Activated CD8-positive, alpha-beta memory T cell treated with anti-CD3 and anti-CD28 coated beads, Interleukin-2, amount 50 U/mL, for 1 hour (primary cell): Measurements from ENCODE around the gene SIM2.

Source experiments
- DNase-seq: peaks from one replicate; pipeline ENCODE4 v3.0.0-alpha.2; 2020; ENCODE audit errors: extremely low read depth

SIM2 gene

DNA sequence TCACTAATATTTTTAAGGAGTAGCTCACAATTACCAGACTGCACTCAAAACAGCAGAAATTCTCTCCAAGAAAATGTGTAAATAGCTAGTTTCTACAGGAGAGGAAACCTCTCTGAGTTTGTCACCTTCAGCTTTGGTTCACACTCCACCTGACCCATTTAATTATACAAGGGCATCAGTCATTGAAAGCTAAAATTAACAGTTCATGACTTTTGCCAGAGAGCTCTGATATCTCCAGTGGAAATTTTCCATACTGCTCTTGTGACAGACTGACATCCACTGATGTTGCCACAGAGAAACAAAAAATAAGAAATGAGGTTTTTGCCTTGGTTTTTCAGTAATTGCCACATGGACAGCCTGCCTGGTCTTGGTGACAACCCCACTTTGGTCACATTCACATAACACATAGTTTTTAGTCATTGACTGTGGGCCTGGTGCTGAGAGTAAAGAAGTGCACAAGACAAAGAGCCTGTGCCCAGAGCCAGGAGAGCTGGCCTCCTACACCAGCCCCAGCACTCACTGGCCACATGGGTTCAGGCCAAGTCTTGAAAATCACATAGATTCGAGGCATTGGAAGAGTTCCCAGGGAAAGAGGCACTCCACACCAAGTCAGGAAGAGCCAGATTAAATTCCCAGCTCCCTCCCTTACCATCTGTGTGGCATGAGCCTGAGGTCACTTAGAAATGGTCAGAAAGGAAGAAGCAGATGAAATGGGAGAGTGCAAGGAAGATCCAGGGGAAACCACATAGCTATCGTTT is 13.8 kb upstream of the SIM2 start:
- no peak for DNase-seq

DNA sequence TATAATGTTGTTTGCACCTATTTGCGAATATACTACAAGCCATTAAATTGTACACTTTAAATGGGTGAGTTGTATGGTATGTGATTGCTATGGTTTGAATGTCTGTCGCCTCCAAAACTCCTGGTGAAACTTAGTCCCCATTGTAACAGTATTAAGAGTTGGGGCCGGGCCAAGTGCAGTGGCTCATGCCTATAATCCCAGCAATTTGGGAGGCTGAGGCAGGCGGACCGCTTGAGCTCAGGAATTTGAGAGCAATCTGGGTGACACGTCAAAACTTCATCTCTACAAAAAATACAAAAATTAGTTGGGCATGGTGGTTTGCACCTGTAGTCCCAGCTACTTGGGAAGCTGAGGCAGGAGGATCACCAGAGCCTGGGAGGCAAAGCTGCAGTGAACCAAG is 12.0 kb upstream of the SIM2 start:
- DNase-seq: no peak

DNA sequence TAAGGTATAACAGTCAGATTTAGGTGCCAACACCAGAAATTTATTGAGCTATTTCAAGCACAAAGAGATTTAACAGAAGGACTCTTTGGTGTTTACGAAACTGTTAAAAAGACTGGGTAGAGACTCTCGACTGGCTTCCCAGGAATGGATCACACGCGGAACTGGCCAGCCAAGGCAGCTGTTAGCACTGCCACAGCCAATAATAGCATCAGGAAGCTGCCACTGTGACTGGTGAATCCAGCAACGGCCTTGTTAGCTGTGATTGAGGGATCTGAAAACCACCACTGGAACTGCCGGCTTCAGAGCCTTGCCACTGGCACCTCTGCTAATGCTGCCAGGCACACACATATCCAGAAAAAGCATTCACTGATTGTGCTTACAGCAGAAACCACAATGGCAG is 10.6 kb upstream of the SIM2 start:
- DNase-seq: no peak

DNA sequence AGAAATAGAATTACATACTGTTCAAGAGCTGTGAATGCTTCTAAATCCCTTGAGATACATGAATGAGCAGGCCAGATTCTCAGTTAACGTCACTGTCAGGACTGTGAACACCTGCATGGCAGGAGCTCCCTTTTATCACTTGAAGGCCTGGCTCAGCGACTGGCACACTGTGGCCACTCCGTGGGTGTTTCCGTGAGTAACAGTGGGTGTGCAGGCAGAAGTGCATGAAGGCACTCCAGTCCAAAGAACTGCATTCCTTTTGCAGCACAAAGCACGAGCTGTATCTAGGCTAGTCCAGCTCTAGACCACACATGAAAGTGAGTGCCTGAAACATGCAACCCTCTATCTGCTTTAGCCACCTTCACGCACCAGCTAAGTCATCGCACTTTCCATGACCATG is 9.6 kb upstream of the SIM2 start:
- no peak for DNase-seq

DNA sequence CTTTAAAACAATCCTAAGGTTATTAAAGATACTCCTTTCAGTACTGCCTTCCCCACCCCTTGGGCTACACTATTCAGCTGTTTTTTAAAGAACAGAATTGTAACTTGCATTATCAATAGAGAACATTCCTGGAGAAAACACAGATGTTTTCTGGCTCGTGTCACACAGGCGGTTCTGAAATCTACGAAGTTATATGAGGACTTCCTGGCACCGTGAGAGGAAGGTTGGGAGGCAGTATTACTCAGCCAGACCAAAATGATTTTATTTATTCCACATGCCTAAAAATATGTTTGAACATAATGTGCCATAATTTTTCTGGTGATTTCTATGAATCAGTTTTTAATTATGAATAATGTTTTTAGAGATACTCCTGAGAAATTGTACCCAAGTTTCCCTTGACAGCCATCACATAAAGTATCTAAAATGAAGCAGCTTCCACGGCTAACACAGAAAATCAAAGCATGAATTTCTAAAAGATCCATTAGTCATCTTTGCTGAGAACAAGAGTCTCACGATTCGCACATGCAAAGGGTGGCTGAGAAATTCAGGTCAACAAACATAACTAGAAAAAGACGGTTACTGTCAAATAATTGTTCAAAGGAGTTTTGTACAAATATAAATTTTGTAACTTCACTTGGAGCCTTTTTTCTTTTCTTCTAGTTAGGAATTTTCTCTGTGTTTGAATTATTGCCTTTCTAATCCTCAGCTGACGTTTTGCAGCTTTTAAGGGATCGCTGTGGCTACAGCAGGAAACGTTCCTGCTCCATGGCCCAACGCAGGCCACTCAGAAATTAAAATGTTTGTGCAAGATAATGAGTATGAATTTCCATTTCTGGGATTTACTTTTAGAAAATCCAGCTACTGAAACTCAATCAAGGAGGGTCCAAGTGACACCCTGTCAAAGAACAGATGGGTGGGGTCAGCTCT is 8.0 kb upstream of the SIM2 start:
- no peak for DNase-seq

DNA sequence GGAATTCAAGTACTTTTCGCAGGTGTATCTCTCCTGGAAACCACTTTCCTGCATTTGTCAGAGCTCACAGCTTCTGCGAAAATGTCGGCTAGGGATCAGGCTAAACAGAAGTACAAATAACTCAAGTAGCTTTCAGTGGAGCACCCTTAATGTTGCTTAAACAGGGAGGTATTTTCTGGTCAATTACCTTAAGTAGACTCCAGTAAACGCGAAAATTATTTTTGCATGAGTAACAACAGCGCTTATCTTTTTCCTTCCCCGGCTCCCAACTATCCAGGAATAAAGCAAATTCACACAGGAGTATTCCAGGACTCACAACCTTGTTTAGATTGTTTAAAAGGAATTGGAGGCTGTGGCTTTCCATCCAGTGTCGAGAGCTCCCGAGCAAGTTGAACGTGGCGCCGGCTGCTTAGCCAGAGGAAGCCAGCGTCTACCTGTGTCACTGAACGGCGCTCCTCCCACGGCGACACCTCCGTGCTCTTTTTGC is 7.3 kb upstream of the SIM2 start:
- no peak for DNase-seq

DNA sequence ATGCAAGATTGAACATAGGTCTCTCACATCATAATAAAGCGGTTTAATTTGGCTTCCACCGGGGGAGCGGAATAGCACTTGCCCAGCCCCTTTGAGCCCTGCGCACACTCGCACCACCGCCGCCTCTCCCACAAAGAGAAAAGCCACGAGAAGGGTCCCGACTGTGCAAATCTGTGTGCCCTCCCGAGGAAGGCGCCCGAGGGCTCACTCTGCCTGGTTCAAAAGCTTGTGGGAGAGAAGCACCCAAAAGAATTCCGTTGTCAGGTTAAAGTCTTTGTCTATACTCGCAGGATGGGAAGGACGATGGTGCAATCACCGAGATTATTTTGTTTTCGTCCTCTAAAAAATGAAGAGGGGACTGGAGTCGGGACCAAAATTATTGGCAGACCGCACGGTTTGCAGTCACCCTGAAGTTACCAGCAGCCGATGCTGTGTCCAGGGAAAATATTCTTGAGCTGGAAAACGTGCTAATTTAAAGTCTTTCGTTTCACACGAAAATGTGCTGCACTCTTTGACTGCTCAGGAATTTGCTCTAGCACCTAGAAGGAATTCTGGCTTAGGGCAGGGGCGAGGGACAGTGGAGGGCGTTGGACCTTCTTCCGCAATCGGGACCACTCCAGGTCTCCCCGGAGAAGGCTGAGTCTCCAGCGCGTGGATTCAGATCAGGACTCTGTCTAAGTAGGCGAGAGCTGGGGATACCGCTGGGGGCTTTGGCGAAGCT is 6.6 kb upstream of the SIM2 start:
- DNase-seq: no peak

DNA sequence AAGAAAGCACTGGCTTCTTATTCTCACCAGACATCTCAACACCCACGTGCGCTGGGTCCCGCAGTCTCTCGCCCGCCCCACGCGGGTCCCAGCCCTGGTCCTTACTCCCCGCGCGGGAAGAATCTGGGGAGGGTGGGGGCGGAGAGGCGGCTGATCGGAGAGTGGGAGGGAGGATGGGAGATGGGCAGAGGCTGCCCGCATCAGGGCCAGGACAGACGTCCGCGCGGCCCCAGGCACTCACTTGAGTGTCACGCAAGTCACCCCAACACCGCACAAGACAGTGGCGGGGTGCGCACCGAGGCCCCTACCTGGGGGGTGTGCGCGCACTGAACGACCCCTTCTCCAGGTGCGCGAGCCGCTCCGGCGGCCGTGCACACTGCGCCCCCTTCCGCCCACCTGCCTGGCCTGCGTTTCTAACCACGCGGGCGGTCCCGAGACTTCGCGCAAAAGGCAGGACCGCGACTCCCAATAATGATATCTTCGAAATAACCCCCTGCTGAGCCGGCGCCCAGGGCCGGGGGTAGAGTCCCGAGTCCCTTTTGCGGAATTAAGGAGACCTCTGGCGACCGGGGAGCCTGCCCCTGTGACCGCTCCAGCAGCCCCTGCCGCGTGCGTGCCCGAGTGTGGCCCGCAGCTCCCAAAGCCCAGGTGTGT is 6.0 kb upstream of the SIM2 start:
- no peak for DNase-seq

DNA sequence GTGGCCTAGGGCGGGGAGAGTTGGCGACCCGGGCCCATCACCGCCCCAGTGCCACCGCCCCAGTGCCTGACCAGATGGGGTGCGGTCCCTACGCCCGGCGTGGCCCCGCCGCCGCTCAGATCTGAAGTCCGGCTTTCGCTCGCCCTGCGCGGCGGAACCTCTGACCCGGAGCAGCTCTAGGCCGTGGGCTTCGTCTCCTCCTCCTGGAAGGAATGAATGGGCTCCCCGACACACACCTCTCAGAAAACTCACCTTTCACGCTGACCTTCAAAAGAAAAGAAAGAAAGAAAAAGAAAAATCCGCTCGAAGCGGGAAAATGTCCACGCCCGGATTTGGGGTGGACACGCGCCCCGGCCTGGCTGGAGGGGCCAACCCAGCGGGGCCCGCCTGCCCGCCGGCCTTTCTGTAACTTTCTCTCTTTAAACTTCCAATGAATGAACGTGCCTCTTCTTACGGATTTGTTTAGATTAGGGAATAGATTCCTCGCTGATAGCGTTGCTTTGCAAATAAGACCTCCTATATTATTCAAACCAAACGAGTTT is 5.4 kb upstream of the SIM2 start:
- no peak for DNase-seq

DNA sequence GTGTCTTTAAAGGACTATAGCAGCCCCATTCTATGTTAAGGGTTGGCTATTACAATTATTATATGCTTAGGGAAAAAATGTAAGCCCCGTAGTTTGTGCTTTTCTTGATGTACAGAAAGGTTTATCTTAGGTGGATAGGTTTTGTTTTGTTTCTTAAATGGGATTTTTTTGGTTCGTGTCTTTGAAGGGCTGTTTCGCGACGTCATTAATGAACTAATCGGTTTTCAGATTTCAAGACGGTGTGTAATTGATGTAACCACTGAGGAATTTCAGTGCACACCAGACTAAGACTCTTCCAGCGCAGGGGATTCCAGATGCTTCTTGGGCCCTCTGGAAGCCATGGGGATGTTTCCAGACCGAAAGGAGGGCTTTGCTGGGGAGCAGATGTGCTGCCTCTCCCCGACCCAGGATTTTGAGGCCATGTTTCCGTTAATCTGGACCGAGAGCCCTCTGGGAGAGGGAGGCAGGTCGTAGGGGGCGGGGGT is 4.8 kb upstream of the SIM2 start:
- DNase-seq: no peak

DNA sequence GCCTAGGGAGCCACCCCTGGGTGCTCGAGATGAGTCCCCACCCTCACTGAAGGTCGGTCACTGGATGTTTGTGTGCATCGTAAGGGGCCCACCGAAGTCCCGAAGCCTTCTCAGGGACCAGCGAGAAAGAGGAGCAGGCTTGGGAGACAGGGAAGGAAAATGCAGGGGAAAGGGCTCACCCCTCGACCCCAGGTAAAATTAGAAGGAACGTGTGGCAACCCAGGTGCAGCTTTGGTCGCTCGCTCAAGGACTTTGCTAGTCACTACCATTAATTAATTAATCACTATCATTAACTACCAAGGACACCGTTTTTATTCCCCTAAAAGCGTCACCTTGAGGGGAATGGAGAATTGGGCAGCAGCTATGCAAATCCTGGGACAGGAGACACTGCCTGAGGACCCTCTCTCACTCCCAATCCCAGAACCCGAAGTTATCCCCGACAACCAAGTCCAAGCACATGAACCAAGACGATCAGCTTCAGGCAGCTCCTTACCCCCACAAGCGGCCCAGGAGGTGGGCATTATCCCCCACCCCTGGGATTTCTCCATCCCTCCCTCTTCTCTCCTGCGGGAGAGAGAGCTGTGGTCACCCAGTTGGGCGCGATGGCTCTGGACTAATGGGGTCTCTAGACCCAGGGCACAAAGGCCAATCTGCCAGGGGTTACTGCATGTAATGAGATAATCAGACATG is 4.2 kb upstream of the SIM2 start:
- no peak for DNase-seq

DNA sequence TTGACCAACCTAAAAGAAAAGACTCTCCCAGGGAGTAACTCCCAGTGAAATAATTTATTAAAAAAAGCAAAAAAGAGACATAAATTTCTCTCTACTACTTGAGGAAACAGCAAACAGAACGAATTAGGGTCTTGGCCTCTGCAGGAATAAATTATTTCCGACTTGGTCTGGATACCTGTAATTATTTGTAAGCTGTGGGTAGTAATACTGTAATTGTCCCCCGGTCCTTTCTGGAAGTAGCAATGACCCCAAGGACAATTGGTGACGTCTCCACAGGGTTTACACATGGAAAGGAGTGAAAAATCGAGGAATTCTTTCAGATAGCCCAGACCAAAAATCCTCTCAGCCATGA is 3.7 kb upstream of the SIM2 start:
- no peak for DNase-seq

DNA sequence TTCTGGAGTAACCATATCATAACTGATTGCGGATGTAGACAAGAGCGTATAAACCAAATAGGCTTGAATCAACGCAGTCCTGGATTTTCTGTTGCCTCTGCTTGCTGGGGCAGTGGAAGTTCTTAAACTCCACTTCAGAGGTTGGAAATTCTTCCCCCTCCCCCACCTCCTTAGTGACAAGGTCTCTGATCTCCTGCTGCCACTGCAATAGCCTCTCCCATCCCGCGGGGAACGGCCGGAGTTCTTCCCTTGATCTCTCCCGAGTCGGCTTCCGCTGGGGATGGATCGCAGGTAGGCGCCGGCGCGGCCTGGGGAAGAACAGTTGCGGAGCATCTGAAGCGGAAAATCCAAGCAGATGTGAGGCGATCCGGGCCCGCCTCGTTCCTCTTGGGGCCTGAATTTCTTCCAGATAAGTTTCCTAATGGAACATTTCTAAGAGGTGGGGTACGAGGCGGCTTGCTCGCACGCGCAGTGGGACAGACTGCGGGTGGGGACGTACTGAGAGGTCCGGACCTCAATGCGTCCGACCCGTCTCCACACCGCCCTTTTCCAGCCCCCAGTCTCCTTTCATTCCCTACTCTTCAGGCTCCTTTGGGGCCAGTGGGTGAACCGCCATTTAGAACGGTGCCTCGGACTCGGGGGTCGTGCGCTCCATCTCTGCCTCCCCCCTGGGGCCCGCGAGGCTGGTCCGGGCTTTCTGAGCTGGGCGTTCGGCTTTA is 3.1 kb upstream of the SIM2 start:
- no peak for DNase-seq

DNA sequence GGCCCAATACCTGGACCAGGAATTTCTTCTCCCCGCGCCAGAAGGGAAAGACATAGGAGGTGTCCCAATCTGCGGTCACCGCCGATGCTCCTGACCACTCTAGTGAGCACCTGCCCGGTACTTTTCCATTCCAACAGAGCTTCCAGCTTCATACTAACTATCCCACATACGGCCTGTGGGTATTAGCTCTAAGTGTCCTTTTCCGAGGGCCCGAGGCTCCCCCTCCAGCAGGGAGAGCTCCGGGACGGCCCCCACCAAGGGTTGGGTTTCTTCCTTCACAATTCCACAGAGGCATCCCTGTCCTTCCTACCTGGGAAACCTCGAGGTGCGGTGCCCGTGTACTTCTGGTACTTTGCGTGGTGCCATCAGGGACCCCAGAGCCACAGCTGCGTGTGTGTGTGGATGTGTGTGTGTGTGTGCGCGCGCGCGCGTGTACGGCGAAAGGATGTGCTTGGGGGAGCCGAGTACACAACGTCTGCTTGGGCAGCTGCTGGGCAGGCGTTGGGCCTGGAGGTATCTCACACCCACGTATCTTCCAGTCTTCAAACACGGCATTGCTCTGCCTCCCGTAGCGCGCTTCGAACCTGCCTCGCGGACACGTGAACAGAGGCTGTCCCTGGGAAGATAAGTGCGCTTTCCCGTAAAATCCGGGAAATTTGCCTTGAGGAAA is 2.4 kb upstream of the SIM2 start:
- DNase-seq: no peak

DNA sequence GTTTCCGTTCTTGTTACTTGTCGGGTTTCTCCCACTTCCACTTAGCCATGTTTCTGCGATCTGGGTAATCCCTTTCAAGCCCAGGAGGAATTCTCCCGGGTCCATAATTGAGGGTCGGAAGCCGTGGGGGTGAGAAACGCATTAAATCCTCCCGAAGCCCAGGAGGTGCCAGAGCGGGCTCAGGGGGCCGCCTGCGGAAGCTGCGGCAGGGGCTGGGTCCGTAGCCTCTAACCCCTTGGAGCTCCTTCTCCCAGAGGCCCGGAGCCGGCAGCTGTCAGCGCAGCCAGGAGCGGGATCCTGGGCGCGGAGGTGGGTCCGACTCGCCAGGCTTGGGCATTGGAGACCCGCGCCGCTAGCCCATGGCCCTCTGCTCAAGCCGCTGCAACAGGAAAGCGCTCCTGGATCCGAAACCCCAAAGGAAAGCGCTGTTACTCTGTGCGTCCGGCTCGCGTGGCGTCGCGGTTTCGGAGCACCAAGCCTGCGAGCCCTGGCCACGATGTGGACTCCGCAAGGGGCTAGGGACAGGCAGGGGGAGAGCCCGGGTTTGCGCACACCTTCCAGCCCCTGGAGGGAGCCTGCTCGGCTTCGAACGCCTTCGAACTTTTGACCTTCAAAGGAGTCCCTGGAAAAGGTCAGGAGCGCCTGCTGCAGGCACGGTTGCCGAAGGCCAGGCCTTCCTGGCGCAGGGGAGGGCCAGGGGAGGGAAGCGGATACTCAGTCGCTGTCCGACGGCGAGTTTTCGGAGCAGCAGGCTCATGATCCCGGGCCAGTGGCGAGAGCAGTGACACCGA is 1.7 kb upstream of the SIM2 start:
- no peak for DNase-seq

DNA sequence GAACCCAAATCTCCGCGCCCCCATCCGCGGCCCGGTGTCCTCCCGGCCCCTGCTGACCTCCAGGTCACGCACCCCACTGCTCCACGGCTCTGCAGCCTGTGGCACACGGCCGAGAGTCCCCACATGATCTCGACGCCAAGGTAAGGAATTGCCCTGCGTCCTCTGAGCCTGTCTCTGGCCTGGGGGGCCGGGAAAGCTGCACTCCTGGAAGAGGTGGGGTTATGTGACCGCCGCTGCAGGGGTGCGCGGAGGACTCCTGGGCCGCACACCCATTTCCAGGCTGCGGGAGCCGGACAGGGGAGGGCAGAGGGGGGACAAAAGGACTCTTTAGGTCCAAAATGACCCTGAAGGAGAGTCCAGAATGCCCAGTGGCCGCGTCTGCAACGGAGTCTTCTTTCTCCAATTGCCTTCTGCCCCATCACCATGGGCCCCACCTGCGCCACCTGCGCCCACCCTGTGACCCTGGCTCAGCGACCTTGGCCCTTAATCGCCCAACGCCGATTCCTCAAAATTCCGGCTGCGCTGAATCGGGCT is 997 bp upstream of the SIM2 start:
- no peak for DNase-seq

DNA sequence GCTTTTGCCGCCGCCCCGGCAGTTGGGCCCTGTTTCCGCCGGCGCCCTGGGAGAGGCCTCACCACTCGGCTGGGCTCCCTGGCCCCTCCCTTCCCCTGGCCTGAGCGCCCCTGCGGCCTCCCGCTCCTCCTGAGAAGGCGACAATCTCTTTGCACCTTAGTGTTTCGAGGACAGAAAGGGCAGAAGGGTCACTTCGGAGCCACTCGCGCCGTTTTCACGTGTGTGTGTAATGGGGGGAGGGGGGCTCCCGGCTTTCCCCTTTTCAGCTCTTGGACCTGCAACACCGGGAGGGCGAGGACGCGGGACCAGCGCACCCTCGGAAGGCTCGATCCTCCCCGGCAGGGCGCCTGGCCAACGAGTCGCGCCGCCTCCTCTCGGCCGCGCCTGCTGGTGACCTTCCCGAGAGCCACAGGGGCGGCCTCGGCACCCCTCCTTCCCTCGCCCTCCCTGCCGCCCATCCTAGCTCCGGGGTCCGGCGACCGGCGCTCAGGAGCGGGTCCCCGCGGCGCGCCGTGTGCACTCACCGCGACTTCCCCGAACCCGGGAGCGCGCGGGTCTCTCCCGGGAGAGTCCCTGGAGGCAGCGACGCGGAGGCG is 432 bp upstream of the SIM2 start:
- no peak for DNase-seq
